CD4-positive, alpha-beta memory T cell (primary cell): Measurements from ENCODE around the gene ASCL2. TPM values are rescaled to one million over a fixed set of nuclear protein-coding genes. Genes with fewer than 3 reads are reported as not detected.

ENCODE experiments used
- CTCF ChIA-PET: fragments of 350-600 bp; sonication (Branson Sonifier 250); formaldehyde crosslinking; loops from one replicate; lab custom pipeline; 2021; ENCODE audit warnings: inconsistent platforms; ENCODE audit not compliant: partially characterized antibody; lab: Charles Lee
- POLR2A ChIA-PET: fragments of 350-600 bp; sonication (Branson Sonifier 250); formaldehyde crosslinking; loops from one replicate; lab custom pipeline; 2021; ENCODE audit not compliant: partially characterized antibody; lab: Charles Lee
- DNase-seq, 5 donors: peaks; one replicate each; pipeline versions ENCODE4 v3.0.0 to v3.0.0-alpha.2; 2020 to 2022; ENCODE audit warnings: mixed read lengths in 1 of 5
- H3K27ac ChIP-seq: one replicate; pipeline ENCODE4 v1.7.0; 2013; ENCODE audit warnings: low read depth, low read length
- H3K27me3 ChIP-seq: 2 replicates; pipeline ENCODE4 v1.7.0; 2013; ENCODE audit warnings: mild to moderate bottlenecking, low read length, moderate library complexity; ENCODE audit not compliant: insufficient read depth
- H3K36me3 ChIP-seq: 2 replicates; pipeline ENCODE4 v1.7.0; 2013; ENCODE audit warnings: mild to moderate bottlenecking, low read length, moderate library complexity; ENCODE audit not compliant: insufficient read depth
- H3K4me1 ChIP-seq: 2 replicates; pipeline ENCODE4 v1.7.0; 2013; ENCODE audit warnings: mild to moderate bottlenecking, low read length, moderate library complexity; ENCODE audit not compliant: insufficient read depth
- H3K4me3 ChIP-seq, 2 donors: one replicate each; pipeline ENCODE4 v1.7.0; 2013; ENCODE audit warnings: low read length in 2 of 2, mild to moderate bottlenecking in 1 of 2
- H3K9me3 ChIP-seq, 2 donors: one replicate each; pipeline ENCODE4 v1.7.0; 2013; ENCODE audit warnings: low read length in 2 of 2, control low read depth in 1 of 2; ENCODE audit not compliant: control insufficient read depth in 1 of 2
- H3K27ac Mint-ChIP-seq, 7 donors: one replicate each; pipeline ENCODE4 v1.8.0; 2020 to 2021; ENCODE audit warnings: mixed read lengths in 7 of 7, mild to moderate bottlenecking in 6 of 7, inconsistent platforms in 3 of 7, moderate library complexity in 3 of 7
- H3K27me3 Mint-ChIP-seq, 2 donors: one replicate each; pipeline ENCODE4 v1.8.0; 2020 to 2021; ENCODE audit warnings: mixed read lengths in 2 of 2
- H3K36me3 Mint-ChIP-seq, 2 donors: one replicate each; pipeline ENCODE4 v1.8.0; 2020 to 2021; ENCODE audit warnings: mixed read lengths in 2 of 2, inconsistent platforms in 1 of 2, mild to moderate bottlenecking in 1 of 2
- H3K4me1 Mint-ChIP-seq, 4 donors: one replicate each; pipeline ENCODE4 v1.8.0; 2020 to 2021; ENCODE audit warnings: mixed read lengths in 4 of 4, mild to moderate bottlenecking in 1 of 4
- H3K4me3 Mint-ChIP-seq, 8 donors: one replicate each; pipeline ENCODE4 v1.8.0; 2020 to 2021; ENCODE audit warnings: mixed read lengths in 8 of 8, mild to moderate bottlenecking in 7 of 8, moderate library complexity in 6 of 8, inconsistent platforms in 3 of 8
- H3K9me3 Mint-ChIP-seq, 8 donors: one replicate each; pipeline ENCODE4 v1.8.0; 2020 to 2021; ENCODE audit warnings: mixed read lengths in 8 of 8, mild to moderate bottlenecking in 5 of 8, inconsistent platforms in 3 of 8, moderate library complexity in 1 of 8
- intact Hi-C: fragments of 100-400 bp; cut with micrococcal nuclease; formaldehyde crosslinking; loops from one replicate; pipeline ENCODE4 v1.15.1; 2023
- polyA plus RNA-seq, 2 donors: library from polyadenylated mRNA; unstranded; fragments of 300-500 nt; fragmentation: Illumina TruSeq; gene quantifications; one replicate each; pipeline ENCODE4 v1.2.3, GENCODE V29; 2021
- total RNA-seq, 2 experiments: library from RNA; stranded (reverse); gene quantifications; one replicate each; pipeline ENCODE4 v1.2.3, GENCODE V29; 2021

The ASCL2 gene
- total and polyA plus RNA-seq, 4 experiments from 2014 or later = 0.29 to 0.57 TPM; not detected in 2

- peaks cover under 1% of the 10 kb centered on the region for H3K27me3 ChIP-seq
- no peaks in the 10 kb centered on the region for H3K9me3 ChIP-seq
- DNase-seq = no peak
- no peaks in the 10 kb centered on the region for H3K36me3 ChIP-seq
- Mint-ChIP-seq H3K36me3 (peaks cover 0 to 7% of the 10 kb centered on the region in 2 donors), H3K27ac (no peak overlapping the region), H3K4me1 (no peaks in the 10 kb centered on the region), H3K4me3 (no peak overlapping the region), H3K9me3 (peaks cover 0 to 38% (median 21%) of the 10 kb centered on the region in 8 donors), H3K27me3 (peaks cover 10% of the 10 kb centered on the region in 2 donors)
- ChIA-PET POLR2A (no interaction called here), CTCF (no interaction called here)
- H3K4me3 ChIP-seq = no peak overlapping the region
- intact Hi-C loops = no loop called here
- no peak overlapping the region for H3K27ac ChIP-seq
- H3K4me1 ChIP-seq = no peaks in the 10 kb centered on the region
Measured at GRCh38 chr11:2277008-2277346, 6.6 kb upstream of the ASCL2 start.

- Histone ChIP-seq H3K4me1 (no peaks in the 10 kb centered on the region), H3K36me3 (no peaks in the 10 kb centered on the region), H3K27me3 (peaks cover 6% of the 10 kb centered on the region), H3K4me3 (no peak overlapping the region), H3K9me3 (no peaks in the 10 kb centered on the region), H3K27ac (no peak overlapping the region)
- CTCF ChIA-PET = no interaction called here
- H3K9me3 Mint-ChIP-seq = peaks cover 0 to 33% (median 19%) of the 10 kb centered on the region in 8 donors
- POLR2A ChIA-PET = no interaction called here
- no peak for DNase-seq
- peaks cover 13 to 14% of the 10 kb centered on the region in 2 donors for H3K27me3 Mint-ChIP-seq
- H3K4me3 Mint-ChIP-seq = no peak overlapping the region
- H3K36me3 Mint-ChIP-seq = peaks cover 0 to 7% of the 10 kb centered on the region in 2 donors
- no peak overlapping the region for H3K27ac Mint-ChIP-seq
- H3K4me1 Mint-ChIP-seq = no peaks in the 10 kb centered on the region
- intact Hi-C loops = no loop called here
Measured at GRCh38 chr11:2276280-2277007, 6.1 kb upstream of the ASCL2 start.

DNA sequence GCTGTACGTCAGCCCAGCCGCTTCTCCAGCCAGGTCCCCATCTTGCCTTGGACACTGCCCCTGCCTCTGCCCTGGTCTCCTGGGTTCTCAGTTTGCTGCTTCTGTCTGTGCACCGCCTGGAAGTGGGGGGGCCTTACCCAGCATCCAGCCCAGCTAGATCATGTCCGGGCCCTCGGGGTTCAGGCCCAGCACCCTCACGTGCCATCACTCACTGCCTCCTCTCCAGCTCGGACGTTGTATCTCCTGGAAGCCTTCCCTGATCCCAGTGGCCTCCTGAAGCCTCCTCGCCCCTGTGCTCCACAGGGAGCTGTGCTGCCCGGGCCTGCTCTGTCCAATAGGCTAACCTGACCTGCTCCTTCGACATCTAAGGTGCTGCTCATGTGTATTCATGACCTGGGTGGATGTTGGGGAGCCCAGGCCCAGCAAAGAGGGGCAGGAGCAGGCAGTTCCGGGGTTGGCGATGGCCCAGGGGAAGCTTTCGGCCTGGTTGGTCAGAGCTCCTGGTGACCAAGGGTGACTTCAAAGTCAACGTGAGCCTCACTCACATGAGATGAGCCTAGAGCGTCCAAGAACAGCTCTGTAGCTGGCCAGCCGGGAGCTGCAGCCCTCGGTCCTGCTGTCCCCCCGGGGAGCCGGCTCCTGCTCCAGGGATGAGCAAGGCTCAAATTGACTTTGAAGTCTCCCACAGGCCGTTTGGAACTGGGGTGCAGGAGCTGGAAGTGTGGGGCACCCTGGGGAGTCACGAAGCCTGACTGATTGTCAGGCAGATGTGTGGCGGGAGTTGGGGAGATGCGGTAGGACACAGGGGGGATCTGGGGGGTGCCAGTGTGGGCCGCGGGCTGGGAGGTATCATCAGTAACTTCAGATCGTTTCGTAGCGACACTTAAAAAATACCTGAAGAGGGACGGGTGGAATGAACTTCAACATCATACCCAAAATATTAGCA is 5.2 kb upstream of the ASCL2 start:
- Mint-ChIP-seq H3K27me3 (peaks cover 14% of the 10 kb centered on the region in 2 donors), H3K9me3 (peaks cover 0 to 25% (median 17%) of the 10 kb centered on the region in 8 donors), H3K4me3 (peak overlapping the region in 1 of 8 donors; percentile 66), H3K4me1 (peaks cover 0 to 1% (median under 1%) of the 10 kb centered on the region in 4 donors), H3K27ac (no peak overlapping the region), H3K36me3 (peaks cover 0 to 7% of the 10 kb centered on the region in 2 donors)
- no peak overlapping the region for H3K27ac ChIP-seq
- intact Hi-C loops = no loop called here
- DNase-seq = no peak
- peaks cover 7% of the 10 kb centered on the region for H3K27me3 ChIP-seq
- H3K9me3 ChIP-seq = no peaks in the 10 kb centered on the region
- H3K36me3 ChIP-seq = no peaks in the 10 kb centered on the region
- H3K4me3 ChIP-seq = no peak overlapping the region
- POLR2A ChIA-PET = no interaction called here
- peaks cover 4% of the 10 kb centered on the region for H3K4me1 ChIP-seq
- CTCF ChIA-PET = no interaction called here

DNA sequence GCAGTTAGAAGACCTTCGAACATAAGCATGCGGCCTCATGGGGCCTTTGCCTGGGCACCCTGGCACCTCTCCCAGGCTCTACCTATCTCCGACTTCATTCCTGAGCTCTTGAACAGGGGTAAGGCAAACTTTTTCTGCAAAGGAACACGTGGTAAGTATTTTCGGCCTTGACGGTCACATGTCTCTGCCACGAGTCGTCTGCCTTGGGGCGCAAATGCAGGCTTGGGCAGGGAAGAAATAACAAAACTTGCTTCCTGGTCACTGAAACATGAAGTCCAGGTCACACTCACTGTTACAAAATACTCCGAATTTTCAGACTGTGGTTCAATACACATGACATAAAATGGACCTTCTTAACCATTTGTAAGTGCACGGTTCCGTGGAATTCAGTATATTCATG is 3.4 kb upstream of the ASCL2 start:
- H3K27ac ChIP-seq = no peak overlapping the region
- intact Hi-C loops = no loop called here
- Mint-ChIP-seq H3K36me3 (no peaks in the 10 kb centered on the region), H3K27ac (no peak overlapping the region), H3K4me3 (no peak overlapping the region), H3K4me1 (peaks cover 0 to 4% (median 2%) of the 10 kb centered on the region in 4 donors), H3K9me3 (peaks cover 0 to 6% (median 2%) of the 10 kb centered on the region in 8 donors), H3K27me3 (peaks cover 16 to 17% of the 10 kb centered on the region in 2 donors)
- no peaks in the 10 kb centered on the region for H3K9me3 ChIP-seq
- CTCF ChIA-PET = no interaction called here
- peaks cover 12% of the 10 kb centered on the region for H3K4me1 ChIP-seq
- H3K36me3 ChIP-seq = no peaks in the 10 kb centered on the region
- POLR2A ChIA-PET = no interaction called here
- H3K4me3 ChIP-seq = no peak overlapping the region
- H3K27me3 ChIP-seq = peaks cover 7% of the 10 kb centered on the region
- no peak for DNase-seq

DNA sequence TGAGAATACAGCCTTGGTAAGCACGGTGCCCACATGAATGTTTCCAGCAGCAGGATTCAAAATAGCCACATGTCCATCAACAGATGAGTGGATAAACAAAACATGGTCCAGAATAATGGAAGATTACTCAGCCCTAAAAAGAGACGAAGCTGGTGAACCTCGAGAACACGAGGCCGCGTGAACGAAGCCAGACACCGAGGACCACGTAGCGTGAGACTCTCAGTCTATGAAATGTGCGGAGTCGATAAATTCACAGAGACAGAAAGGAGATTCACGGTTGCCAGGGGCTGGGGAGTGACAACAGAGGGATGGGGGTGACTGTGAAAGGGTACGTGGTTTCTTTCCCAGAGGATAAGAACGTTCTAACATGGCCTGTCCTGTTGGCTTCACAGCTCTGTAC is 2.9 kb upstream of the ASCL2 start:
- intact Hi-C loops = no loop called here
- H3K4me3 Mint-ChIP-seq = peak overlapping the region in 1 of 8 donors; percentile 10

GRCh38 chr11:2272946-2273280 is 2.5 kb upstream of the ASCL2 start:
- Histone ChIP-seq H3K4me1 (peaks cover 19% of the 10 kb centered on the region), H3K4me3 (no peak overlapping the region), H3K36me3 (no peaks in the 10 kb centered on the region), H3K27ac (no peak overlapping the region), H3K27me3 (peaks cover 11% of the 10 kb centered on the region), H3K9me3 (no peaks in the 10 kb centered on the region)
- ChIA-PET POLR2A (no interaction called here), CTCF (no interaction called here)
- no peak for DNase-seq
- Mint-ChIP-seq H3K27me3 (peaks cover 18 to 20% of the 10 kb centered on the region in 2 donors), H3K4me1 (peaks cover 0 to 10% (median 6%) of the 10 kb centered on the region in 4 donors), H3K4me3 (peak overlapping the region in 2 of 8 donors; percentile 5 to 10), H3K9me3 (peaks cover 0 to 2% (median 0%) of the 10 kb centered on the region in 8 donors), H3K36me3 (no peaks in the 10 kb centered on the region), H3K27ac (no peak overlapping the region)
- intact Hi-C loops = no loop called here

More for the DNA sequence above, 2.9 kb upstream of the ASCL2 start:
- H3K4me3 ChIP-seq = no peak overlapping the region
- no peaks in the 10 kb centered on the region for H3K36me3 ChIP-seq
- no peaks in the 10 kb centered on the region for H3K36me3 Mint-ChIP-seq
- peaks cover 0 to 8% (median 5%) of the 10 kb centered on the region in 4 donors for H3K4me1 Mint-ChIP-seq
- H3K9me3 Mint-ChIP-seq = peaks cover 0 to 5% (median under 1%) of the 10 kb centered on the region in 8 donors
- no peak for DNase-seq
- ChIA-PET CTCF (no interaction called here), POLR2A (no interaction called here)
- H3K9me3 ChIP-seq = no peaks in the 10 kb centered on the region
- H3K27ac ChIP-seq = no peak overlapping the region
- peaks cover 11% of the 10 kb centered on the region for H3K27me3 ChIP-seq
- no peak overlapping the region for H3K27ac Mint-ChIP-seq
- peaks cover 16% of the 10 kb centered on the region for H3K4me1 ChIP-seq
- H3K27me3 Mint-ChIP-seq = peaks cover 19 to 20% of the 10 kb centered on the region in 2 donors
